Esophagus squamous epithelium (tissue), 4 donors: ENCODE results near the gene KRTAP10-11.

Experiments
- CTCF ChIP-seq, 6 experiments: fragments of 450-650 bp in 4 of 6; fragments of 200-600 bp in 2 of 6; sonication (generic) in 2 of 6; IDR thresholded peaks; one replicate each; pipeline ENCODE4 v1.5.1; 2016 to 2019; ENCODE audit warnings: antibody characterized with exemption in 6 of 6, mild to moderate bottlenecking in 4 of 6, moderate library complexity in 4 of 6
- POLR2A ChIP-seq, 4 donors: fragments of 450-650 bp; IDR thresholded peaks; one replicate each; pipeline ENCODE4 v1.6.1; 2017; ENCODE audit warnings: antibody characterized with exemption in 4 of 4, mild to moderate bottlenecking in 4 of 4, moderate library complexity in 3 of 4

DNA sequence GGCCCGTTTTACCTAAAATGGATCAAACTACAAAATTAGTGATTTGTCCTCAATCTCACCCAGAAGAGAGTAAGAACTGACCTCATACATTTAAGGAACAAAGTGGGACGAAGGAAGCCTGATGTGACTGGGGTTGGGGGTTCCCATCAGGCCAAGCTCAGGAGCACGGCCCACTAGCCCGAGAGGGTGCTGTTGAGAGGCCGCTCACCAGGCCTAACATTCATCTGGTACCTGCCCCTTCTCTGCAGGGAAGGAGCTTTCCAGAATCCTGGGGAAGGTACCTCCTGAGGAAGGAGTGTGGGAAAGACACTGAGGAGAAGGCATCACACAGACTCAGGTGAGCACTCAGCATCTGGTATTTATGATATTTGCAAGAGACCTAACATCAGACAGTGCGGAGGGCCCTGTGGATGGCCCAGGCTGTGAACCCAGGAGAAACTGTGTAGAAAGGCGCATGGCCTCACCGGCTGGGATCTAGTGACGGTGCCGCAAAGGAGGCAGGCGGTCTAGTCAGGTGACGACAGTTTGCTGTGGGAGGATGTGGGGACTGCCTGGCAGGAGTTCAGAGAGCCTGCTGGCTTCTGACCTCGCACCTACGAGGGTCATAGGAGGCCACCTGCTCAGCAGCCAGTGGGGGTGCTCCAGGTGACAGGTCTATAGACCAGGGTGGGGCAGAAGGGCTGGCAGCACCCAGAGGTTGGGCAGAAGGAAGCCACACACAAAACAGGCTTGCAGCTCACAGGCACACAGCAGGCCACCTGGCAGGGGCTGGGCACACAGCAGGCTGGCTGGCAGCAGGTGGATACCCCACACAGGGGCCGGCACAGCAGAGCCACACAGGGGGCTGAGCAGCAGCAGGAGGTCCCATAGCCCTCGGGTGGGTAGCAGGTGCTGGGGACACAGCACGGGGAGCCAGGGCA lies 7.7 kb downstream of the KRTAP10-11 start:
- no peak for TF ChIP-seq POLR2A (IDR thresholded peaks at IDR 0.05)
- TF ChIP-seq CTCF (IDR thresholded peaks at IDR 0.05) = no peak
